Measurements from ENCODE around the gene TMUB2. TPM values are rescaled to one million over a fixed set of nuclear protein-coding genes. Genes with fewer than 3 reads are reported as not detected.
"Not testable (repeated sequence)": the region's sequence is repeated elsewhere in the genome, so short reads cannot be mapped to it uniquely, and the experiment has no call there.

Gene TMUB2
- polyA plus RNA-seq (ENCODE audit: insufficient read length), result 46.8 TPM
- long read RNA-seq, donor 1, partial matches to known transcripts, result 8 of 20 reads
- long read RNA-seq, donor 1, other reads (novel, unspliced or antisense), result 0 of 20 reads
- long read RNA-seq, donor 2, transcript TMUB2-201 (3 exons, 2,418 nt), result major isoform, 6 of 14 reads
- long read RNA-seq, donor 2, partial matches to known transcripts, result 5 of 14 reads
- long read RNA-seq, donor 2, other reads (novel, unspliced or antisense), result 0 of 14 reads
- long read RNA-seq, donor 3, partial matches to known transcripts, result 0 of 8 reads
- long read RNA-seq, donor 3, other reads (novel, unspliced or antisense), result 0 of 8 reads
- long read RNA-seq, donor 4, partial matches to known transcripts, result 0 of 2 reads
- long read RNA-seq, donor 4, other reads (novel, unspliced or antisense), result 0 of 2 reads
- long read RNA-seq, donor 5, transcript TMUB2-201 (3 exons, 2,418 nt), result minor isoform, 5 of 24 reads
- long read RNA-seq, donor 5, transcript TMUB2-212 (3 exons, 1,918 nt), result major isoform, 6 of 24 reads
- long read RNA-seq, donor 5, partial matches to known transcripts, result 10 of 24 reads
- long read RNA-seq, donor 5, other reads (novel, unspliced or antisense), result 0 of 24 reads
- long read RNA-seq, donor 6, partial matches to known transcripts, result 0 of 7 reads
- long read RNA-seq, donor 6, other reads (novel, unspliced or antisense), result 0 of 7 reads
- long read RNA-seq, donor 7, partial matches to known transcripts, result 8 of 17 reads
- long read RNA-seq, donor 7, other reads (novel, unspliced or antisense), result 0 of 17 reads
- long read RNA-seq, donor 8, partial matches to known transcripts, result 0 of 3 reads
- long read RNA-seq, donor 8, other reads (novel, unspliced or antisense), result 0 of 3 reads

DNA sequence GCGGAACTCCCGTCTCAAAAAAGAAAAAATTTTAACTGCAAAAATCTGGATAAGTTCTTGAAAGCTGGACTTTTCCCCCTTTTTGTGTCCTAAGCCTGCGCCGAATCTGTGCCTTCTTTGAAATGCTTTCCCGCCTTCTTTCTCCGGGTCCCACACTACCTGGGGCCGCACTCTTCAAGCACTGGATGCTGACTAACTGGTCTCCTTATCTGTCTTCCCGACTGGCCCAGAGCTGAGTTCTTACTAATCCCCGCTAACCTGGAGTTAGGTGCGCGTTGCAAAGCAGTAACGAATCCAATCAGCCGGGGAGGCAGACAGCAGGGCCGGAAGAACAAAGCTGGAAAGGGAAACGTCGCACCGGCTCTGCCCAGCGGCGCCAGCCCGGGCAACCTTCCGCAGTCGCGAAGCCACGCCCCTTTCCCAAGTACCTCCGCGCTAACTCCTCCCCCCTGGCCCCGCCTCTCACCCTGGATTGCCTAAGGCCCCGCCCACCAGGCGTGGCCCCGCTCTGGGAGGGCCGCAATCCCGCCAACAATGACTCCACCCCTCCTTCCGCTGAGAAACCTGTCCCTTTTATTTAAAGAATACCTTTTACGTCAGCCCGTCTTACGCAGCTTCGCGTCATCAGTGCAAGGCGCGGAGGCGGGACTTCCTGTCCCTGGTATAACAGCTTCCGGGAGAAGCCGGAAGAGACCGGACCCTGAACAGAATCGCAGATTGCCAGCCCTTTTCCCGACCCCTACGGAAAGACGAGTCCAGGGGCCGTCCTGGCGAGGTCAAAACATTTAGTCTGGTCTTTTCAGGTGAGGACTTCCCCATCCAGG, at the start of gene TMUB2:
Gene TMUB2, plus strand, starts transcription at position 666 of the 824 bp plus-strand sequence. CDS start 737 bp downstream, outside the sequence.
- DNase-seq, result peak; percentile 98

- peak; percentile 72 for DNase-seq
These were observed 48.7 kb upstream of the TMUB2 start for GRCh38 chr17:44137891-44138709.

- not testable (repeated sequence) for DNase-seq
These were observed 42.9 kb upstream of the TMUB2 start for GRCh38 chr17:44143921-44144320.

DNA sequence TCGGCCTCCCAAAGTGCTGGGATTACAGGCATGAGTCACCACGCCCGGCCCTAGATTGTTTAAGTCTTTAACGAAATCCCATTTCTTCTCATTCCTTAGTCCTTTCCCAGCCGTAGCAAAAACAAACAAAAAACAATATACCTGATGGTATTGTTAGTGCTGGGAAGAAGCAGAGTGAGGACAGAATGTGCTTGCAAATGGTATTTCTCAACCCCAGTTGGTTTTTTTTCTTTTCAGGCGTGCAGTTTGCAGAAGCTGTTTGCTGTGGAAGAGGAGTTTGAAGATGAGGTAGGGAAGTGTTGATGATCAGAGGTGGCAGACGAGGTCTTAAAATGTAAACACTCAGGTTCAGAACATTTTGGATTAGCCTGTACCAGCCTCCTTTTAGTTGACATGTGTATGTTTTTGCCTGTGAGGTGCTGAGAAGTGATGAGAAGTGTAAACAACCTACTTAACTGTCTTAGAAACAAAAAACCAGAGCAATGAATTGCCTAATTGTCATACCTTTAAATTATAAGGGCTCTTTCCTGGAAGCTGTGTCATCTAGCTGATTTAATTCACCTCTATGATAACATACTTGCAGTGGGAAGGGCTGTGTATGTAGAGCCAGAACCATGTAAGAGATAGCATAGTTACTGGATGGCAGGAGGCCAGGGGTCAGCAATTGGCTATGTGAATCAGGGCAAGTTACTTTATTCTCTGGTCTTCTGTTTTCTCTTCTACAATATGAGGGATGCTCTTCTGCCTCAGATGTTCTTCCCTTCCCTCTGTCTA, 41.6 kb upstream of the TMUB2 start:
- no peak for DNase-seq

GRCh38 chr17:44146375-44147346, 40.1 kb upstream of the TMUB2 start:
- DNase-seq, result no peak

- DNase-seq, result no peak
These were observed 39.0 kb upstream of the TMUB2 start for GRCh38 chr17:44147812-44148211.

DNA sequence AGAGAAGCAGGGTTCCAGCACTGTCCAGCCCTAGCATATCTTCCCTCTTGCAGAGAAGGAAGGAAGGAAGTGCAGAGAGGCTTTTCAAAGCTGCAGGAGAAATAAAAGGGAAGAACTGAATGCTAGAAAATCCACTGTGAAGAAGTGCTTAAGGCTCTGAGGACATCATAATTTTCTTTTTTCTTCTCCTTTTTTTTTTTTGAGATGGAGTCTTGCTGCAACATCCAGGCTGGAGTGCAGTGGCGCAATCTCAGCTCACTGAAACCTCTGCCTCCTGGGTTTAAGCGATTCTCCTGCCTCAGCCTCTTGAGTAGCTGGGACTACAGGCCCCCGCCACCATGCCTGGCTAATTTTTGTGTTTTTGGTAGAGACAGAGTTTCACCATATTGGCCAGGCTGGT, 37.7 kb upstream of the TMUB2 start:
- DNase-seq, result not testable (repeated sequence)

GRCh38 chr17:44149750-44150329, 36.9 kb upstream of the TMUB2 start:
- DNase-seq, result no peak

DNA sequence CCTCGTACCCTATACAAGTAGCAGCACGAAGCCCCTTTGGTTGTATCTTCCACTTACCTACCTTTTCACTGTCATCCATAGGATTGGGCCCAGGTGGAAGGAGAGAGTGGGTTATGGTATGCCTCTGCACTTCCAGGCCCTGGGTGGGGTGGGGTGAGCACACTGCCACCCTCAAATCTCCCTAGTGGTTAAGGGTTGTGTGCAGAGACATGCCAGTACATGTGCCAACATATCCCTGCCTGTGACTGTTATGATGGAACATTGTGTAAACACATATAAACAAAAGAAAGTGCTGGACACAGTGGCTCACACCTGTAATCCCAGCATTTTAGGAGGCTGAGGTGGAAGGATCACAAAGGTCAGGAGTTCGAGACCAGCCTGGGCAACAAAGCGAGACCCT, 33.9 kb upstream of the TMUB2 start:
- DNase-seq, result no peak

- no peak for DNase-seq
These were observed 31.3 kb upstream of the TMUB2 start for GRCh38 chr17:44155488-44155887.

GRCh38 chr17:44159519-44160210, 27.1 kb upstream of the TMUB2 start:
- DNase-seq, result no peak

DNA sequence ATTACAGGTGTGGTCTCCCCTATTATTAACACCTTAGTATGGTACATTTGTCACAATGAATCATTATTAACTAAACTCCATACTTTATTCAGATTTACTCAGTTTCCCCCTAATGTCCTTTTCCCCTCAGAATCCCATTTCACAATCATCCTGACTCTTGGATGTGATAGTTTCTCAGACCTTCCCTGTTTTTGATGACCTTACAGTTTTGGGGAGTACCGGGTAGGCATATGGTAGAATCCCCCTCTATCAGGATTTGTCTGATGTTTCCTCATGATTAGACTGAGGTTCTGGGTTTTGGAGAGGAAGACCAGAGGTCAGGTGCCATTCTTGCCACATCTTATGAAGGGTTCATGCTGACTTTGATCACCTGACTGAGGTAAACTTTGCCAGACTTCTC, 22.3 kb upstream of the TMUB2 start:
- DNase-seq, result no peak

- no peak for DNase-seq
These were observed 19.5 kb upstream of the TMUB2 start for GRCh38 chr17:44167181-44167861.

- no peak for DNase-seq
These were observed 16.7 kb upstream of the TMUB2 start for GRCh38 chr17:44170135-44170498.

- DNase-seq, result no peak
These were observed 16.1 kb upstream of the TMUB2 start, which contains the start of gene ASB16 for GRCh38 chr17:44170499-44171201. Gene ASB16 (plus strand): TSS chr17:44170704. CDS start chr17:44170790, 86 bp downstream.

DNA sequence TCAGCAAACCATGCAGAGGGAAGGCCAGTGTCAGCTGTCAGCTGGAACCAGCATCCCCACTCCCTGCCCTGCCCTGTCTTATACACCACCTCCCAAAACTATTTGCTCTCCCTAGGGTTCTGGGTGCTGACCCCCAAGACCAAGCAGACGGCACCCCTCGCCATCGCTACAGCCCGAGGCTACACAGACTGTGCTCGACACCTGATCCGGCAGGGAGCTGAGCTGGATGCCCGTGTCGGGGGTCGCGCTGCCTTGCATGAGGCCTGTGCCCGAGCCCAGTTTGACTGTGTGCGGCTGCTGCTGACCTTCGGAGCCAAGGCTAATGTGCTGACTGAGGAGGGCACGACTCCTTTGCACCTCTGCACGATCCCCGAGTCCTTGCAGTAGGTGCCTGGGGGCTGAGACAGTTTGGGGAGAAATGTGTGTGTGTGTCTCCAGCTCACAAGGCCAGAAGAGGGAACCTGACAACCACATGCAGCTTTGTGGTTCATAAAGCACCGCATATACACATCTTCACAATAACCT, 14.8 kb upstream of the TMUB2 start:
- DNase-seq, result no peak

GRCh38 chr17:44174427-44174826, 12.3 kb upstream of the TMUB2 start:
- no peak for DNase-seq
